Peyer's patch (tissue), 4 donors: ENCODE results near the gene EVA1A. TPM values are rescaled to one million over a fixed set of nuclear protein-coding genes. Genes with fewer than 3 reads are reported as not detected.

ENCODE experiments used
- DNase-seq, 3 donors: peaks; one replicate each; pipeline ENCODE4 v3.0.0-alpha.2; 2017 to 2019
- H3K27ac ChIP-seq, 4 donors: fragments of 200-600 bp; sonication (generic); one replicate each; pipeline ENCODE4 v1.5.1; 2016 to 2019
- H3K27me3 ChIP-seq, 2 donors: fragments of 200-600 bp; sonication (generic); one replicate each; pipeline ENCODE4 v1.5.1; 2019
- H3K36me3 ChIP-seq, 3 donors: fragments of 200-600 bp; sonication (generic); one replicate each; pipeline ENCODE4 v1.5.1; 2016 to 2019
- H3K4me1 ChIP-seq, 4 donors: fragments of 200-600 bp; sonication (generic); one replicate each; pipeline ENCODE4 v1.5.1; 2016 to 2019
- H3K4me3 ChIP-seq, 4 donors: fragments of 200-600 bp; sonication (generic); 1 replicate in 3 of 4; 2 replicates in 1 of 4; pipeline ENCODE4 v1.5.1; 2016 to 2019; ENCODE audit warnings: mild to moderate bottlenecking in 1 of 4
- H3K9me3 ChIP-seq, 4 donors: fragments of 200-600 bp; sonication (generic); one replicate each; pipeline ENCODE4 v1.5.1; 2016 to 2019; ENCODE audit warnings: mild to moderate bottlenecking in 1 of 4
- CTCF ChIP-seq, 6 experiments: fragments of 450-650 bp in 4 of 6; fragments of 200-600 bp in 2 of 6; sonication (generic) in 1 of 6; IDR thresholded peaks; one replicate each; pipeline ENCODE4 v1.5.1; 2017 to 2019; ENCODE audit warnings: antibody characterized with exemption in 6 of 6, mild to moderate bottlenecking in 3 of 6, moderate library complexity in 1 of 6
- POLR2A ChIP-seq, 2 donors: fragments of 450-650 bp; IDR thresholded peaks; one replicate each; pipeline ENCODE4 v1.5.1; 2017; ENCODE audit warnings: antibody characterized with exemption in 2 of 2, mild to moderate bottlenecking in 2 of 2, moderate library complexity in 2 of 2
- total RNA-seq, 4 donors: library from RNA; depleted of rRNA; stranded (reverse); fragments of >200 nt; gene quantifications; one replicate each; pipeline ENCODE4 v1.1.0, GENCODE V29; 2016

EVA1A gene
- total RNA-seq, 4 donors from 2014 or later = 0.70 to 18.2 (median 5.8) TPM

DNA sequence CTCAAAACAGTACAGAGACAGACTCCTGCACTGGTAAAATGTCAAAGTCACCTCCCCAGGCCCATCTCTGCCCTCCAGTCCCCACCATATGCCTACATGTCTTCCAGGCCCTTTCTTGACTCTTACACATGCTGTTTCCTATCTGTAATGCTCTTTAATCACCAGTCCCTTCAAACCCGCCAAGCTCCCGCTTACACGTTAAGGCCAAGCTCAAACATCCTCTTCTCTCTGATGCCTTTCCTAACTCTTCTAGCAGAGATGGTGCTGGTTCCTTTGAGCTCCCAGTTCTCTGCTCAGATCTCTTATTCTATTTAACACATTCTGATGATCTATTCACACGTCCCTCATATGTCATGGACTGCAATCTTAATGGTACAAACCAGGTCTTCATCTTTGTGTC lies 5.0 kb downstream of the EVA1A start:
- H3K4me1 ChIP-seq = peaks cover 0 to 4% (median 1%) of the 10 kb centered on the region in 4 donors
- no peak for DNase-seq

GRCh38 chr2:75553935-75554531 lies 6.7 kb downstream of the EVA1A start:
- H3K4me3 ChIP-seq = no peak overlapping the region
- H3K9me3 ChIP-seq = no peaks in the 10 kb centered on the region
- no peak for DNase-seq
- no peaks in the 10 kb centered on the region for H3K27me3 ChIP-seq
- no peak overlapping the region for H3K27ac ChIP-seq
- TF ChIP-seq POLR2A (IDR thresholded peaks at IDR 0.05) (no peak), CTCF (IDR thresholded peaks at IDR 0.05) (no peak)
- H3K36me3 ChIP-seq = no peaks in the 10 kb centered on the region
- H3K4me1 ChIP-seq = no peaks in the 10 kb centered on the region

More for the DNA sequence above, 5.0 kb downstream of the EVA1A start:
- no peaks in the 10 kb centered on the region for H3K27me3 ChIP-seq
- TF ChIP-seq POLR2A (IDR thresholded peaks at IDR 0.05) = no peak
- TF ChIP-seq CTCF (IDR thresholded peaks at IDR 0.05) = no peak
- no peaks in the 10 kb centered on the region for H3K9me3 ChIP-seq
- no peak overlapping the region for H3K27ac ChIP-seq
- no peaks in the 10 kb centered on the region for H3K36me3 ChIP-seq
- no peak overlapping the region for H3K4me3 ChIP-seq

DNA sequence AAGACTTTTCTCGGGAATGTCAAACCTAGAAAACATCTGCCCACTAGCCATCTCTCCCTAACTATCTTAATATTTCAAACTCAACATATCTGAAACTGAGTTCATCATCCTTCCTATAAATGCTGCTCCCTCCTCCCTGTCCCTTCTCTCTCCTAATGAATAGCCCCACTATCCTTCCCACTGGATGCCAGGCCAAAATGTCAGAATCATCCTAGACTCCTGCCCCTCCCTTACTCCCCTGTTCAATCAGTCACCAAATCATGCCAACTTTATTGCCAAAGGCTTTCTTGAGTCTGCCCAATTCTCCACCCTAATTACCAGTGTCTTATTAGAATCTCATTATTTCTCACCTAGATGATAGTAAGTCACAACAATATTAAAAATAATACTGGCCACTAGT lies 8.5 kb downstream of the EVA1A start:
- no peak for DNase-seq
- TF ChIP-seq CTCF (IDR thresholded peaks at IDR 0.05) (no peak), POLR2A (IDR thresholded peaks at IDR 0.05) (no peak)
- H3K9me3 ChIP-seq = no peaks in the 10 kb centered on the region
- H3K4me3 ChIP-seq = no peak overlapping the region
- H3K4me1 ChIP-seq = no peaks in the 10 kb centered on the region
- H3K27ac ChIP-seq = no peak overlapping the region
- no peaks in the 10 kb centered on the region for H3K27me3 ChIP-seq
- no peaks in the 10 kb centered on the region for H3K36me3 ChIP-seq

DNA sequence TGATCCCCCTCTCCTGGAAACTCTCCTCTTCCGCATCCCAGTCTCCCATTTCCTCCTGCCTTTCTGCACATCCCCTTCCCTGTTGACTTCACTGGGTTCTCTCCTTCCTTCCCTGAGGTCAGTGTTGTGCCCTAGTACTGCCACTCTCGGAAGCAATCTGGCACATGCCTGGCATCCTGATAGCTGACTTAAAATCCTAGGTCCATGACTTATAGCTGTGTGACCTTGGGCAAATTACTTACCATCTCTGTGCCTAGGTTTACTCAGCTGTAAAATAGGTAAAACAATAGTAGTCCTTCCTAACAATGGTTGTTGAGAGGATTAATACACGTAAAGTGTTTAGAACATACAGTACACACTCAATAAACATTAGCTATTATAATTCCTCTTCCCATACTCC lies 9.3 kb downstream of the EVA1A start:
- TF ChIP-seq POLR2A (IDR thresholded peaks at IDR 0.05) (no peak), CTCF (IDR thresholded peaks at IDR 0.05) (no peak)
- no peaks in the 10 kb centered on the region for H3K4me1 ChIP-seq

GRCh38 chr2:75549401-75550253 lies 11.1 kb downstream of the EVA1A start:
- Histone ChIP-seq H3K27me3 (no peaks in the 10 kb centered on the region), H3K27ac (no peak overlapping the region), H3K36me3 (no peaks in the 10 kb centered on the region), H3K4me1 (no peaks in the 10 kb centered on the region), H3K4me3 (no peak overlapping the region), H3K9me3 (no peaks in the 10 kb centered on the region)
- no peak for DNase-seq
- no peak for TF ChIP-seq CTCF (IDR thresholded peaks at IDR 0.05)
- no peak for TF ChIP-seq POLR2A (IDR thresholded peaks at IDR 0.05)

More for the DNA sequence above, 9.3 kb downstream of the EVA1A start:
- H3K27ac ChIP-seq = no peak overlapping the region
- no peak for DNase-seq
- no peaks in the 10 kb centered on the region for H3K36me3 ChIP-seq
- no peaks in the 10 kb centered on the region for H3K9me3 ChIP-seq
- H3K4me3 ChIP-seq = no peak overlapping the region
- H3K27me3 ChIP-seq = no peaks in the 10 kb centered on the region
